Ovary (tissue), 9 donors: ENCODE data around the gene NME2. TPM values are rescaled to one million over a fixed set of nuclear protein-coding genes. Genes with fewer than 3 reads are reported as not detected.

ENCODE experiments used
- DNase-seq, 5 donors: peaks; one replicate each; pipeline ENCODE4 v3.0.0-alpha.2; 2019 to 2020
- H3K27ac ChIP-seq, 2 donors: fragments of 200-600 bp; one replicate each; pipeline versions ENCODE4 v1.5.1 to v1.8.0; 2019 to 2022
- H3K27me3 ChIP-seq: fragments of 200-600 bp; one replicate; pipeline ENCODE4 v1.8.0; 2022
- H3K36me3 ChIP-seq: fragments of 200-600 bp; sonication (generic); one replicate; pipeline ENCODE4 v1.5.1; 2019
- H3K4me1 ChIP-seq: one replicate; pipeline ENCODE4 v1.8.1; 2013; ENCODE audit warnings: mild to moderate bottlenecking, moderate library complexity; ENCODE audit not compliant: insufficient read depth
- H3K4me3 ChIP-seq: fragments of 200-600 bp; sonication (generic); one replicate; pipeline ENCODE4 v1.5.1; 2017
- H3K9me3 ChIP-seq, 2 donors: fragments of 200-600 bp in 1 of 2; sonication (generic) in 1 of 2; one replicate each; pipeline versions ENCODE4 v1.5.1 to v1.8.1; 2013 to 2019; ENCODE audit warnings: mild to moderate bottlenecking in 1 of 2, moderate library complexity in 1 of 2
- EP300 ChIP-seq: sonication (generic); formaldehyde crosslinking; IDR thresholded peaks from one replicate; pipeline ENCODE4 v1.6.1; 2017; ENCODE audit warnings: antibody characterized with exemption
- POLR2A ChIP-seq: fragments of 450-650 bp; IDR thresholded peaks from one replicate; pipeline ENCODE4 v1.6.1; 2017; ENCODE audit warnings: antibody characterized with exemption, mild to moderate bottlenecking, moderate library complexity
- WGBS, 3 donors: extraction: QIAGEN DNeasy Blood & Tissue Kit in 1 of 3; methylation state at CpG; one replicate each; pipeline versions ENCODE4 v1.1.5 to v1.1.7; 2013 to 2017; 5-methylcytosine and 5-hydroxymethylcytosine counted together
- intact Hi-C, 4 donors: fragments of 100-400 bp; cut with DNase I; formaldehyde crosslinking; loops; one replicate each; pipeline versions ENCODE4 v1.11.0 to v1.15.1; 2022 to 2023
- polyA plus RNA-seq, 2 donors: library from polyadenylated mRNA; stranded (reverse); fragments of 200-250 nt in 1 of 2; fragments of 350-450 nt in 1 of 2; fragmentation: Illumina TruSeq in 1 of 2; extraction: RNeasy Lipid Tissue Mini Kit (QIAGEN cat#74804) in 1 of 2; gene quantifications; one replicate each; pipeline ENCODE4 v1.2.3, GENCODE V29; 2013 to 2014
- total RNA-seq, 7 donors: library from RNA; depleted of rRNA in 2 of 7; stranded (reverse); fragments of >200 nt in 2 of 7; fragmentation: NEBNext Ultra II Directional in 3 of 7; extraction: Animal tissue kit (Norgen Biotek cat#: 25700) in 3 of 7; gene quantifications; one replicate each; pipeline versions ENCODE4 v1.1.0 to v1.2.4, GENCODE V29; 2016 to 2023
- TF ChIP-seq, protein P1 (sequence below), 3 donors: fragments of 450-650 bp in 2 of 3; fragments of 200-600 bp in 1 of 3; IDR thresholded peaks; one replicate each; pipeline versions ENCODE4 v1.5.1 to v1.8.0; 2016 to 2022; ENCODE audit warnings: antibody characterized with exemption in 3 of 3, mild to moderate bottlenecking in 1 of 3
- donor health status: DM: no; HTN: no; CAD: no; lungs with moderate emphysema.
- donor health status: DM: no; HTN: no; CAD: no.
- donor health status: Bipolar disorder and iron deficiency.
- donor health status: DM: yes; HTN: yes; CAD: no.
- donor health status: DM: no; HTN: no; CAD: no.
- donor health status: DM: yes; HTN: yes; CAD: no.

NME2 gene
- total and polyA plus RNA-seq, 9 donors, result 376 to 717 (median 502) TPM

- no peaks in the 10 kb centered on the region for H3K4me1 ChIP-seq
- no peak for DNase-seq
- no peaks in the 10 kb centered on the region for H3K9me3 ChIP-seq
- TF ChIP-seq EP300 (no peak), POLR2A (no peak)
- TF ChIP-seq, protein P1, sequence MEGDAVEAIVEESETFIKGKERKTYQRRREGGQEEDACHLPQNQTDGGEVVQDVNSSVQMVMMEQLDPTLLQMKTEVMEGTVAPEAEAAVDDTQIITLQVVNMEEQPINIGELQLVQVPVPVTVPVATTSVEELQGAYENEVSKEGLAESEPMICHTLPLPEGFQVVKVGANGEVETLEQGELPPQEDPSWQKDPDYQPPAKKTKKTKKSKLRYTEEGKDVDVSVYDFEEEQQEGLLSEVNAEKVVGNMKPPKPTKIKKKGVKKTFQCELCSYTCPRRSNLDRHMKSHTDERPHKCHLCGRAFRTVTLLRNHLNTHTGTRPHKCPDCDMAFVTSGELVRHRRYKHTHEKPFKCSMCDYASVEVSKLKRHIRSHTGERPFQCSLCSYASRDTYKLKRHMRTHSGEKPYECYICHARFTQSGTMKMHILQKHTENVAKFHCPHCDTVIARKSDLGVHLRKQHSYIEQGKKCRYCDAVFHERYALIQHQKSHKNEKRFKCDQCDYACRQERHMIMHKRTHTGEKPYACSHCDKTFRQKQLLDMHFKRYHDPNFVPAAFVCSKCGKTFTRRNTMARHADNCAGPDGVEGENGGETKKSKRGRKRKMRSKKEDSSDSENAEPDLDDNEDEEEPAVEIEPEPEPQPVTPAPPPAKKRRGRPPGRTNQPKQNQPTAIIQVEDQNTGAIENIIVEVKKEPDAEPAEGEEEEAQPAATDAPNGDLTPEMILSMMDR (IDR thresholded peaks at IDR 0.05), result no peak
- no peak overlapping the region for H3K4me3 ChIP-seq
- H3K27me3 ChIP-seq, result no peaks in the 10 kb centered on the region
- 90 to 97% (median 92%) methylated on average over 3 of the region's 3 CpGs for WGBS, 3 donors
- H3K27ac ChIP-seq, result no peak overlapping the region
- H3K36me3 ChIP-seq, result no peaks in the 10 kb centered on the region
- intact Hi-C loops, result no loop called here
Measured at GRCh38 chr17:51135956-51136355, 30.3 kb upstream of the NME2 start.

DNA sequence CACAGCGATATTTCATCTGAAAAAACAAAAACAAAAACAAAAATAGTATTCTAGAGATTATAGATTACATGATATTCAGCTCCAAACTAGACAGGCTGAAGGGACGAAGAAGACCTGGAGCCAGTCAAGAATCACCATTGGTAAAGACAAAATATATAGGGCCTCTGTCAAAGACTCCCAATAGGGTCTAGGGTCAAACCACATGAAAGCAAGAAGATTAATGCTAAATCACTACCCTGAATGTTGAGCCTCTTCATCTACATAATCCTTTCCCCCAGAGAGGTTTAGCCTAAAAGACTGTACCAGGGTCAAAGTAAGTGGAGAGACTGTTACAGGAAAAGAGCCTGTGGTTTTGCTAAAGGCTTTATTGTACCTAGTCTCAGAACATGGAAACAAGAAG, 23.6 kb upstream of the NME2 start:
- intact Hi-C loops, result loop anchor here in 2 of 4 donors (5.0 to 10.0 kb wide), 2 partner anchors 138 to 145 kb away; no protein-coding TSS in a partner anchor
- no peaks in the 10 kb centered on the region for H3K36me3 ChIP-seq
- WGBS, 3 donors, result 89 to 94% (median 90%) methylated on average over 2 of the region's 2 CpGs
- H3K9me3 ChIP-seq, result no peaks in the 10 kb centered on the region
- no peaks in the 10 kb centered on the region for H3K4me1 ChIP-seq
- no peaks in the 10 kb centered on the region for H3K27me3 ChIP-seq
- no peak for DNase-seq
- H3K27ac ChIP-seq, result no peak overlapping the region
- H3K4me3 ChIP-seq, result no peak overlapping the region
- no peak for TF ChIP-seq EP300
- no peak for TF ChIP-seq POLR2A
- TF ChIP-seq, protein P1 (IDR thresholded peaks at IDR 0.05), result no peak

DNA sequence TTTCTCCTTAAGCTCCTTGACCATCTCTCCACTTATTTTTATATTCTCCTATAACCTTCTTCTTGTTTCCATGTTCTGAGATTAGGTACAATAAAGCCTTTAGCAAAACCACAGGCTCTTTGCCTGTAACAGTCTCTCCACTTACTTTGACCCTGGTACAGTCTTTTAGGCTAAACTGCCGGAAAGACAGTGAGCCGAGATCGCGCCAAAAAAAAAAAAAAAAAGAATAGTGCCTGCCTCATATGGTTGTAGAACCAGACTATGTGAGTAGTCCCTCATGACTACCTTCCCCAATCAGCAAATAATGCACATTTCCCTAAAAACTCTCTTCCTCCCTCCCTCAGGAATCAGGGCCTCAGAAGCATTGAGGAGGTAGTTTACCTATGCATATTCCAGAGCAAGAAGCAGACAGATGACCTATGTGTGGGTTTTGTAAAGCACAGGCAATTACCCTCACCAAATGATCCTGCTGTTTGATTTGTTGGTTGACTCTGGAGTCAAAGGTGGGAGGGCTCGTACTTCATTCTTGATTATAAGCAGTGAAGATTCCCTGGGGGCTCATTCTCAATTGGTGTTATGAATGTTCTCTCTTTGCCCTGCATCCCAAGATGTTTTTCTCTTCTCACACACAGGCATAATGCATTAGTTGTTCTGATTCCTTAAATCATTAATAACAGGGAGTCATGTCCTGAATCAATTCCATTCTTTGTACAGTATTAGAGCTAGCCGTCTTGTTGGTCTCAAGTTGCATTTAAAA, 21.8 kb upstream of the NME2 start:
- no peaks in the 10 kb centered on the region for H3K4me1 ChIP-seq
- H3K27ac ChIP-seq, result no peak overlapping the region
- WGBS, 3 donors, result 37 to 48% (median 47%) methylated on average over 6 of the region's 6 CpGs
- no peaks in the 10 kb centered on the region for H3K27me3 ChIP-seq
- no peaks in the 10 kb centered on the region for H3K36me3 ChIP-seq
- no peaks in the 10 kb centered on the region for H3K9me3 ChIP-seq
- intact Hi-C loops, result loop anchor here in 2 of 4 donors (5.0 to 10.0 kb wide), 3 partner anchors 137 to 147 kb away; no protein-coding TSS in a partner anchor
- H3K4me3 ChIP-seq, result no peak overlapping the region
- no peak for DNase-seq
- TF ChIP-seq POLR2A (no peak), EP300 (no peak)
- TF ChIP-seq, protein P1 (IDR thresholded peaks at IDR 0.05), result no peak

- no peak for TF ChIP-seq POLR2A
- TF ChIP-seq EP300, result no peak
- TF ChIP-seq, protein P1 (IDR thresholded peaks at IDR 0.05), result no peak
- Histone ChIP-seq H3K27ac (no peak overlapping the region), H3K4me1 (no peaks in the 10 kb centered on the region), H3K36me3 (no peaks in the 10 kb centered on the region), H3K9me3 (no peaks in the 10 kb centered on the region), H3K27me3 (no peaks in the 10 kb centered on the region), H3K4me3 (no peak overlapping the region)
- no peak for DNase-seq
- intact Hi-C loops, result loop anchor here in 2 of 4 donors (5.0 to 10.0 kb wide), 2 partner anchors 140 to 143 kb away; no protein-coding TSS in a partner anchor
- 75 to 82% (median 79%) methylated on average over 4 of the region's 4 CpGs for WGBS, 3 donors
Measured at GRCh38 chr17:51147650-51148049, 18.6 kb upstream of the NME2 start.
